Measurements from ENCODE around the gene HLA-DRB1. TPM values are rescaled to one million over a fixed set of nuclear protein-coding genes. Genes with fewer than 3 reads are reported as not detected.
A peak's percentile ranks its signal among the peaks of the same experiment; 100 is the strongest.

The HLA-DRB1 gene
- not detected in 2 replicates for polyA plus RNA-seq (2011; rRNA removed)
- not detected in 2 replicates for polyA plus RNA-seq (2012; cell fraction: cytosol; rRNA removed)
- polyA plus RNA-seq (2012; cell fraction: nucleus; rRNA removed): not detected in 2 replicates
- polyA plus RNA-seq (2017; fragmentation: RNase III; extraction: RNeasy Plus Mini Kit Qiagen cat#74134 plus additional on column Dnase treatment): not detected in 3 replicates
- not detected in 2 replicates for polyA minus RNA-seq (2011; rRNA and poly(A)+ RNA removed)

GRCh38 chr6:32589596-32590449, at the start of gene HLA-DRB1:
Gene HLA-DRB1, minus strand, starts transcription at chr6:32589848. Its CDS starts 106 bp downstream, at chr6:32589742.
- FAIRE-seq: peak; percentile 28
- no peak within 1 kb of the TSS for H3K4me2 ChIP-seq
- ChIA-PET CTCF (no interaction called here), POLR2A (no interaction called here)
- no peaks in the 10 kb centered on the region for H3K9me3 ChIP-seq
- 8% methylated on average over 9 of the region's 9 CpGs for WGBS (ENCODE audit: missing lambda C conversion rate)
- H3K4me1 ChIP-seq: no peaks in the 10 kb centered on the region
- ATAC-seq: peak; percentile 86 to 92
- no peak within 1 kb of the TSS for H3K4me3 ChIP-seq
- TF ChIP-seq CHD4 (IDR thresholded peaks at IDR 0.05; ENCODE audit: borderline replicate concordance) (no peak), ZNF302 (CRISPR knock-in tag; IDR thresholded peaks at IDR 0.05) (no peak), BHLHE40 (IDR thresholded peaks at IDR 0.05; ENCODE audit: low read depth, low read length) (no peak)
- DNase-seq (ENCODE audit: low read depth in 1 of 2, low spot score in 1 of 2): no peak
- no peak within 1 kb of the TSS for H3K27ac ChIP-seq

DNA sequence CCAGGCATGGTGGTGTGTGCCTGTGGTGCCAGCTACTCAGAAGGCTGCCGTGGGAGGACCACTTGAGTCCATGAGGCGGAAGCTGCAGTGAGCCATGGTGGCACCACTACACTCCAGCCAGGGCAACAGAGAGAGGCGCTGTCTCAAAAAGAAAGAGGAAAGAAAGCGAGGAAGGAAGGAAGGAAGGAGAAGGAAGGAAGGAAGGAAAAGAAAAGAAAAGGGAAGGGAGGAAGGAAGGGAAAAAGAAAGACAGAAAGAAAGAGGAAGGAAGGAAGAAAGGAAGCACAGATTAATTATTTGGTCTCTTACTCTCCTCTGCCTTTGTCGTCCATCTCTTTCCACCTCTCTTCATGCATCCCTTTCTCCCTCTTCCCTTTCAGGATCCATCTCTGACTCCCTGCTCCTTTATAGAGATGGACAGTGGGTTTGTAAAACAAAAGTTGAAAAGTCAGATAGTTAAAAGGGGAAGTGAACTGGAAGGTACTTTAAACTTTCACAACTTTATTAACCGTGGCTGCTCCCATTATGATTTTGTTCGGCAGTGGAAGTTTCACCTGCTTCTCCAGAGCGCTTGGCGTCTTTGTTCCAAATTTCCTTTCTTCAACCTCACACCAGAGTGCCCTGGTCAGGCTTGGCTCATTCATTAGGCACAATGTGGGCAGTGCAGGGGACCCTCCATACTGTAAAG, 49.0 kb upstream of the HLA-DRB1 start:
- ChIA-PET POLR2A (no interaction called here), CTCF (interaction anchor here (1.1 kb wide), 1 partner anchor 9 kb away, joined by 3 read pairs; no protein-coding TSS in a partner anchor)
- Histone ChIP-seq H3K4me1 (no peaks in the 10 kb centered on the region), H3K9me3 (no peaks in the 10 kb centered on the region), H3K27ac (no peak overlapping the region), H3K4me2 (no peak overlapping the region), H3K4me3 (no peak overlapping the region)
- FAIRE-seq (no peak), ATAC-seq (no peak), DNase-seq (ENCODE audit: low read depth in 1 of 2, low spot score in 1 of 2) (no peak)
- TF ChIP-seq HMGXB4 (CRISPR knock-in tag; IDR thresholded peaks at IDR 0.05; ENCODE audit: borderline replicate concordance) (no peak), NFE2L2 (conservative IDR thresholded peaks at IDR 0.05; ENCODE audit: low read length) (no peak), CEBPB (IDR thresholded peaks at IDR 0.05) (no peak)
- WGBS (ENCODE audit: missing lambda C conversion rate): 11% methylated on average over 5 of the region's 9 CpGs

DNA sequence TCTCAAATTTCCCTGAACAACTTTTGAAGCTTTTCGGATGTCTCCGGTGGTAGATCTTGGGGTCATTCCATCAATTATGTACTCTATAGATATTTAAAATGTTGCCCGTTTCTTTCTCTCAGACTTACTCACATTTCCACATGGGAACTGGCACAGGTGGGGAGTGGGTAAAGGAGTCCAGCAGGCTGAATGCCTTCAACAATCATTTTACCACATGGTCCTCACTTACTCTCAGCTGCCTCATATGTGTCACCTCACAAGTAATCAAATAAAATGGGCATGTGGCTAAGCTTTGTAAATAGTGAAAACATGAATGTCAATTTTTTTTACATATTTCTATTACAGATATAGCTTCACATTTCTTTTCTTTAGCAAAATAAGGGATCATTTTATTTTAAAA, 48.2 kb upstream of the HLA-DRB1 start:
- FAIRE-seq: no peak
- DNase-seq (ENCODE audit: low read depth in 1 of 2, low spot score in 1 of 2): no peak
- H3K27ac ChIP-seq: no peak overlapping the region
- ChIA-PET POLR2A (no interaction called here), CTCF (interaction anchor here (0.6 kb wide), 1 partner anchor 241 kb away, joined by 3 read pairs; no protein-coding TSS in a partner anchor)
- H3K4me2 ChIP-seq: no peak overlapping the region
- no peak for TF ChIP-seq ZSCAN20 (CRISPR knock-in tag; IDR thresholded peaks at IDR 0.05)
- TF ChIP-seq NFE2L2 (conservative IDR thresholded peaks at IDR 0.05; ENCODE audit: low read length): no peak
- no peak for TF ChIP-seq MAZ (IDR thresholded peaks at IDR 0.05; ENCODE audit: borderline replicate concordance, low read depth, low read length)
- TF ChIP-seq, protein P1, sequence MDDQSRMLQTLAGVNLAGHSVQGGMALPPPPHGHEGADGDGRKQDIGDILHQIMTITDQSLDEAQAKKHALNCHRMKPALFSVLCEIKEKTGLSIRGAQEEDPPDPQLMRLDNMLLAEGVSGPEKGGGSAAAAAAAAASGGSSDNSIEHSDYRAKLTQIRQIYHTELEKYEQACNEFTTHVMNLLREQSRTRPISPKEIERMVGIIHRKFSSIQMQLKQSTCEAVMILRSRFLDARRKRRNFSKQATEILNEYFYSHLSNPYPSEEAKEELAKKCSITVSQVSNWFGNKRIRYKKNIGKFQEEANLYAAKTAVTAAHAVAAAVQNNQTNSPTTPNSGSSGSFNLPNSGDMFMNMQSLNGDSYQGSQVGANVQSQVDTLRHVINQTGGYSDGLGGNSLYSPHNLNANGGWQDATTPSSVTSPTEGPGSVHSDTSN (IDR thresholded peaks at IDR 0.05): no peak
- TF ChIP-seq, protein P2, sequence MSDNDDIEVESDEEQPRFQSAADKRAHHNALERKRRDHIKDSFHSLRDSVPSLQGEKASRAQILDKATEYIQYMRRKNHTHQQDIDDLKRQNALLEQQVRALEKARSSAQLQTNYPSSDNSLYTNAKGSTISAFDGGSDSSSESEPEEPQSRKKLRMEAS (IDR thresholded peaks at IDR 0.05): no peak
- H3K4me1 ChIP-seq: no peaks in the 10 kb centered on the region
- H3K9me3 ChIP-seq: no peaks in the 10 kb centered on the region
- no peak overlapping the region for H3K4me3 ChIP-seq
- ATAC-seq: no peak
- WGBS (ENCODE audit: missing lambda C conversion rate): 37% methylated on average over 3 of the region's 3 CpGs

DNA sequence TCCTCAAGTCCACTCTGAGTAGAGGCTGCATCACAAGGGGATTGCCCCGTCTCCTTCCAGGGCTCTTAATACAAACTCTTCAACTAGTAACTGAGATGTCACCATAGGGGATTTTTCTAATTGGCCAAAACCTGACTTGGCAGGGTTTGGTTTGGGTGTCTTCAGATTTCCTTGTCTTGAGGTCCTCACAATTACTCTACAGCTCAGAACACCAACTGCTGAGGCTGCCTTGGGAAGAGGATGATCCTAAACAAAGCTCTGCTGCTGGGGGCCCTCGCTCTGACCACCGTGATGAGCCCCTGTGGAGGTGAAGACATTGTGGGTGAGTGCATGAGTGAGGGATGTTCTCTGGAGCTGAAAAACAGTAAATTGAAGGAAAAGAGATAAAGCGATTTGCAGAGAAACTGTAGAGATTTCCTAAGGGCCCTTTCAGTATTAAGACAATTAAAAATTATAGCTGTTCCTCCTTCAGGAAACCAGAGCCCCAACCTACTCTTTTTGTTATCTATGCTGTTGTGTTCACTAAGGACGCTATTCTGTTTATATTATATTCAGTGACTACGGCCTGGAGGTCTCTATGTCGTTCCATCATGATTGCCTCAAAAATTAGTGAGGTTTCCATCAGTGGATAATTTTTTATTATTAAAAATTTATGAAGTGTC, 47.7 kb upstream of the HLA-DRB1 start, which contains the start of gene HLA-DQA1:
Gene HLA-DQA1 (plus strand): TSS at position 188 of the 662 bp plus-strand sequence. CDS start 53 bp downstream, at position 241.
- ChIA-PET CTCF (interaction anchor here (0.6 kb wide), 1 partner anchor 242 kb away, joined by 3 read pairs; no protein-coding TSS in a partner anchor), POLR2A (no interaction called here)
- Histone ChIP-seq H3K9me3 (no peaks in the 10 kb centered on the region), H3K27ac (no peak within 1 kb of the TSS), H3K4me2 (no peak within 1 kb of the TSS), H3K4me1 (no peaks in the 10 kb centered on the region), H3K4me3 (no peak within 1 kb of the TSS)
- WGBS (ENCODE audit: missing lambda C conversion rate): 4% methylated on average over 7 of the region's 7 CpGs
- ATAC-seq: no peak
- no peak for DNase-seq (ENCODE audit: low read depth in 1 of 2, low spot score in 1 of 2)
- no peak for FAIRE-seq
- TF ChIP-seq HMGXB4 (CRISPR knock-in tag; IDR thresholded peaks at IDR 0.05; ENCODE audit: borderline replicate concordance) (no peak), HOXB13 (CRISPR knock-in tag; IDR thresholded peaks at IDR 0.05; ENCODE audit: low read depth) (no peak), JUNB (IDR thresholded peaks at IDR 0.05) (no peak), KDM1A (IDR thresholded peaks at IDR 0.05; ENCODE audit: low read depth) (no peak), RARB (CRISPR knock-in tag; IDR thresholded peaks at IDR 0.05) (no peak), MAFK (IDR thresholded peaks at IDR 0.05; ENCODE audit: partially characterized antibody) (no peak), ESRRA (IDR thresholded peaks at IDR 0.05; ENCODE audit: borderline replicate concordance, low read length) (no peak), RNF2 (IDR thresholded peaks at IDR 0.05; ENCODE audit: borderline replicate concordance, low read depth) (no peak), EHF (CRISPR knock-in tag; IDR thresholded peaks at IDR 0.05) (no peak), KDM5A (IDR thresholded peaks at IDR 0.05) (no peak)
- TF ChIP-seq, protein P3, sequence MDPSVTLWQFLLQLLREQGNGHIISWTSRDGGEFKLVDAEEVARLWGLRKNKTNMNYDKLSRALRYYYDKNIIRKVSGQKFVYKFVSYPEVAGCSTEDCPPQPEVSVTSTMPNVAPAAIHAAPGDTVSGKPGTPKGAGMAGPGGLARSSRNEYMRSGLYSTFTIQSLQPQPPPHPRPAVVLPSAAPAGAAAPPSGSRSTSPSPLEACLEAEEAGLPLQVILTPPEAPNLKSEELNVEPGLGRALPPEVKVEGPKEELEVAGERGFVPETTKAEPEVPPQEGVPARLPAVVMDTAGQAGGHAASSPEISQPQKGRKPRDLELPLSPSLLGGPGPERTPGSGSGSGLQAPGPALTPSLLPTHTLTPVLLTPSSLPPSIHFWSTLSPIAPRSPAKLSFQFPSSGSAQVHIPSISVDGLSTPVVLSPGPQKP (IDR thresholded peaks at IDR 0.05; ENCODE audit: low read depth, low read length): no peak

Data from A549 (cell line).